Effector CD8-positive, alpha-beta T cell (primary cell): ENCODE measurements around the gene C15orf40.

ENCODE experiments used
- DNase-seq: peaks from one replicate; lab custom pipeline; 2025; lab: John Stamatoyannopoulos, UW

The C15orf40 gene

GRCh38 chr15:82993144-82993543 is 18.3 kb downstream of the C15orf40 start:
- DNase-seq = no peak

GRCh38 chr15:82992436-82992998 is 18.9 kb downstream of the C15orf40 start:
- no peak for DNase-seq

- no peak for DNase-seq
These were observed 25.0 kb downstream of the C15orf40 start for GRCh38 chr15:82986442-82986780.

DNA sequence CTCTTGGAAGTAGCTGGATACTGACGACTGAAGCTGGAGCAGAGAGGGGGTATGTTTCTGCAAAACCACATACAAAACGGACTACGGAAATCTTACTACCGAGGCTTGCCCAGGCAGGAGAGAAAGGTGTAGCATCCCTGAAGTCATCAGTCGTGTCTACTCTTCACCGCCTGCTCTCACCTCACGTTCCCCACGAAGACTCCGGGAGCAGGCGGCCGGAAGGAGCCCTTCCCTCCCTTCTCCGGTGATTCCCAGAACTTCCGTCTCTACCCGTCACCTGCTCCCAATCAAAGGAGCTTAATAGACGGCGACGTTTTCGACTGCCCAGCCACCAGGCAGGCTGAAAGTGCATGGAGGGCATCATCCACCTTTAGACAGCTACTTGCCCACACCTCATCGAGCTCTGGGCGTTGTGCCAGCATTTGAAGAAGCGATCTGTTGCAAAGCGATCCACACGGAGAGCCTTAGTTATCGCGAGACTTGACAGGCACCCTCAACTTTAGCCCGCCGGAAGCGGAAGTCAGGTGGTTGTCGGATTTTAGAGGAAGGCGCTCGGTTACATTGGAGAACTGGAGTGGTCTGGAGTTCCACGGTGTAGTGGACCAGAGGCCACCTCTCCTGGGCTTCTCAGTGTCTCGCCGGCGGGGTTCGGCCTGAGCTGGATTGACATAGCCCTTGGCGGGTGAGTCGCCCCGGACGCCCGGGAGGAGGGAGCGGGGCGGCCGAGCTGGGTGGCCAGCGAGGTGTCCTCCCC is 25.6 kb downstream of the C15orf40 start, which contains the start of gene RAMAC:
Gene RAMAC, plus strand, starts transcription at position 523 of the 754 bp plus-strand sequence. CDS start 2,809 bp downstream, outside the sequence.
- peak; percentile 87 for DNase-seq

- DNase-seq = no peak
These were observed 30.5 kb downstream of the C15orf40 start for GRCh38 chr15:82980981-82981380.

DNA sequence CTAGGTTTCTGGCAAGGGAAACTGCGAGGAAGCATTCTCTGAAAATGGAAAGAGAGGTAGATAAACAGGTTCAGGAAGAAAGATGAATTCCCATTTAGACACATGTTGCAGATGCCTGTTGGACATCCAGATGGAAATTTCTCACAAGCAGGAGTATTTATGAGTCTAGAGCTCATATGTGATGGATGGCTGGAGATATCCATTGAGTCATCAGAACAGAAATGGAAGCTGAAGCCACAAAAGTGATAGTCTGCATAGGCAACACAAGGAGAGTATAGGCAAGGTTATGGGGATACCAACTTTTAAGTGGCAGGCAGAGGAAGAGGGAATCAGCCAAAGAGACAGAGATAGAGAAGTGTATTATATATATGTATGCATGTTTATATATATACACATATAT is 31.7 kb downstream of the C15orf40 start:
- no peak for DNase-seq

- DNase-seq = no peak
These were observed 33.0 kb downstream of the C15orf40 start for GRCh38 chr15:82978438-82978837.

GRCh38 chr15:82977076-82977475 is 34.4 kb downstream of the C15orf40 start:
- no peak for DNase-seq

- no peak for DNase-seq
These were observed 38.4 kb downstream of the C15orf40 start for GRCh38 chr15:82972990-82973389.

DNA sequence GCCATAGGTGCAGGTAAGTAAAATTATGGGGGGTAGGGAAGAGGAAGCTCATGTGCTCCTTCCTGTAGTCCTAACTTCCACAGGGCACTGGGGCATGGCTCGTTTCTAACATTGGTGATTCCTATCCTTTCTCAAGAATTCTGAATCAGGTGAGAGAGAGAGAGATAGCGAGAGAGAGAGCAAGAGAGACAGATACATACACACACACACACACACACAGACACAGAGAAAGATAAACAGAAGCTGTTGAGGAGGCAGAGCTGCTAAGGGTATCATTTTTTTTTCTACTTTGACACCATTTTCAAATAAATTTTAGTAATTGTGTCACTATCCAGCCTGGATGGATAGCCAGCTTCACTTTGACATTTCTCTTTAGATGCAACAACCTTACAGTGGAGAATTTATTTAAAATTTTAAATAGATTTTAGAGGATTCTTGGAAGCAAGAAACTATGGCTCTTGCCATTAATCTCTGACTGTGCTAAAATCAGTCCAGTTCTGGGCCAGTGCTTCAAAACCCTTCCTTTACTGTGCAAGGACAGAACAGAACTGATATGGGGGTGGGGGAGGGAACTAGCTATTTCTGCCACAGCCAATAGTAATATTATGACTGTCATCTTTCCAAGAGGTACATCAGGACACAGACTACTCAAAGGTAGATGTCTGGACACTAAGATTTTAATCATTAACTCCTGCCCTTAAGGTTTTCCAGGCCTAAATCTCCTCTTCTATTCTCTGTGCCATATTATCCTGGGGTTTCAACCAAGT is 40.0 kb downstream of the C15orf40 start:
- DNase-seq = no peak

- DNase-seq = no peak
These were observed 40.7 kb downstream of the C15orf40 start for GRCh38 chr15:82970696-82971095.

GRCh38 chr15:82970078-82970686 is 41.3 kb downstream of the C15orf40 start:
- DNase-seq = no peak

GRCh38 chr15:82969353-82969752 is 42.1 kb downstream of the C15orf40 start:
- no peak for DNase-seq

DNA sequence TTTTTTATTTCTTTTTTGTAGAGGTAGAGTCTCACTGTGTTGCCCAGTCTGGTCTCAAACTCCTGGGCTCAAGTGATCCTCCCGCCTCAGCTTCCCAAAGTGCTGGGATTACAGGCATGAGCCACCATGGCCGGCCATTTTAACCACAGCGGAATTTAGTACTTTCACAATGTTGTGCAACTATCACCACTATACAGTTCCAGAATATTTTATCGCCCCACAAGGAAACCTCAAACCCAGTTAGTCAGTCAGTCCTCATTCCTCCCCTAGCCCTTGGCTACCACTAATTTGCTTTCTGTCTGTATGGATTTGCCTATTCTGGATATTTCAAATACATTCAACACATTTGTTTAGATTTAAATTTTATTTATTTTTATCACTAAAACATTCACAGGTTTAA is 43.4 kb downstream of the C15orf40 start:
- no peak for DNase-seq

GRCh38 chr15:82966671-82967071 is 44.8 kb downstream of the C15orf40 start:
- DNase-seq = no peak

DNA sequence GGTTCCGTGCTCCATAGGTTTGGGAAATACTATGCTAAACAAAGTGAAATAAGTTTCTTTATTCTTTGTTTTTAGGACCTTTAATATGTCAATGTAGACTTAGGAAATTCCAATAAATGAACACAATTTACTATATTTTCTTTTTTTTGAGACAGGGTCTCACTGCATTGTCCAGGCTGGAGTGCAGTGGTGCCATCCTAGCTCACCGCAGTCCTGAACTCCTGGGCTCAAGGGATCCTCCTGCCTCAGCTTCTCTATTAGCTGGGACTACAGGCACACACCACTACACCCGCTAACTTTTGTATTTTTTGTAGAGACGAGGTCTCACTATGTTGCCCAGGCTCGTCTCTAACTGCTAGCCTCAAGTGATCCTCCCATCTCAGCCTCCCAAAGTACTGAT is 46.5 kb downstream of the C15orf40 start:
- DNase-seq = no peak

- DNase-seq = no peak
These were observed 47.7 kb downstream of the C15orf40 start for GRCh38 chr15:82963471-82964341.

GRCh38 chr15:82960766-82961165 is 50.7 kb downstream of the C15orf40 start:
- DNase-seq = no peak

GRCh38 chr15:82959423-82959822 is 52.0 kb downstream of the C15orf40 start:
- no peak for DNase-seq

- DNase-seq = no peak
These were observed 52.8 kb downstream of the C15orf40 start for GRCh38 chr15:82958638-82959037.
